ENCODE results near the gene CFAP47.

DNA sequence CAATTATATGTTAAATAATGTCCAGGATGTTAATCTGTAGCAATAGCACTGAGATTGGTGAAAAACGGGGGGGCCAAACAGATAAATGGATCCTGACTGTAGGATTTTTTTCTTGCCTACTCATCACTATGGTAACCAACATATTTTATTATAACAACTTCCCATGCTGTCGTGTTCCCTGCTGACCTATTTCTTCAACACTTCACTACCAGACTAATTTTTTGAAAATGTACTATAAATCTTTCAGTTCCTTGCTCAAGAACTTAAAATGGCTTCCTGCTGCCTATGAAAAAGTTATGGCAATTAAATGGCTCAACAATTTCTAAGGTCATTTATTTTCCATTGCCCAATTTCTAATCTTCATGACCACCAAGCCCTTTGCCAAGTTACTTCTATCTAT, 38.9 kb upstream of the CFAP47 start:
- TF ChIP-seq, protein P1, sequence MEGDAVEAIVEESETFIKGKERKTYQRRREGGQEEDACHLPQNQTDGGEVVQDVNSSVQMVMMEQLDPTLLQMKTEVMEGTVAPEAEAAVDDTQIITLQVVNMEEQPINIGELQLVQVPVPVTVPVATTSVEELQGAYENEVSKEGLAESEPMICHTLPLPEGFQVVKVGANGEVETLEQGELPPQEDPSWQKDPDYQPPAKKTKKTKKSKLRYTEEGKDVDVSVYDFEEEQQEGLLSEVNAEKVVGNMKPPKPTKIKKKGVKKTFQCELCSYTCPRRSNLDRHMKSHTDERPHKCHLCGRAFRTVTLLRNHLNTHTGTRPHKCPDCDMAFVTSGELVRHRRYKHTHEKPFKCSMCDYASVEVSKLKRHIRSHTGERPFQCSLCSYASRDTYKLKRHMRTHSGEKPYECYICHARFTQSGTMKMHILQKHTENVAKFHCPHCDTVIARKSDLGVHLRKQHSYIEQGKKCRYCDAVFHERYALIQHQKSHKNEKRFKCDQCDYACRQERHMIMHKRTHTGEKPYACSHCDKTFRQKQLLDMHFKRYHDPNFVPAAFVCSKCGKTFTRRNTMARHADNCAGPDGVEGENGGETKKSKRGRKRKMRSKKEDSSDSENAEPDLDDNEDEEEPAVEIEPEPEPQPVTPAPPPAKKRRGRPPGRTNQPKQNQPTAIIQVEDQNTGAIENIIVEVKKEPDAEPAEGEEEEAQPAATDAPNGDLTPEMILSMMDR (IDR thresholded peaks at IDR 0.05; ENCODE audit: insufficient read depth, low read length, poor library complexity, severe bottlenecking), result no peak
- no peak for TF ChIP-seq EZH2phosphoT487 (conservative IDR thresholded peaks at IDR 0.05; ENCODE audit: low read length)

Measured in SU-DHL-6 (cell line).